Iris pigment epithelial cell (primary cell): ENCODE results near the gene TMEM45A.
"Not testable (repeated sequence)": the region's sequence is repeated elsewhere in the genome, so short reads cannot be mapped to it uniquely, and the experiment has no call there.

Source experiments
- DNase-seq: peaks from one replicate; pipeline ENCODE4 v3.0.0-alpha.2; 2011; ENCODE audit warnings: low read depth

TMEM45A gene

GRCh38 chr3:100577382-100578008 lies 85.1 kb downstream of the TMEM45A start:
- DNase-seq, result no peak

- DNase-seq, result no peak
Observed at GRCh38 chr3:100578646-100579045, 86.2 kb downstream of the TMEM45A start.

DNA sequence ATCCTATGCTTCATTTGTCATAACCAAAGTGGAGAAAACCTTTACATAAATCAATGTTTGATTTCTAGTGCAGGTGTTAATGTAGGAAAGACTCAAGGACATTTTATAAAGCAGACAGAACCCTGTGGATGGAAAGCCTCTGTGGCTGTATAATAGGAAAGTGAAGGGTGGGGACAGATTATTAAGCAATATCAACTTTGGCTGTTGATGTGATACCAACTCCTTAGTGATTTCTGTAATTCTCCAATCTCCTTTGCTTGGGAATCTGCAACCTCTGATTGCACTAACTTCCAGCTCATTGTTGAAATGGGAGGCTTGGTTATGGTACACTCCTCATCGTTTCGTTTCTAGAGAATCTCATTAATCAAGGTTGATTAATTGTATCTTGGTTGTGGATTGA lies 87.7 kb downstream of the TMEM45A start:
- no peak for DNase-seq

DNA sequence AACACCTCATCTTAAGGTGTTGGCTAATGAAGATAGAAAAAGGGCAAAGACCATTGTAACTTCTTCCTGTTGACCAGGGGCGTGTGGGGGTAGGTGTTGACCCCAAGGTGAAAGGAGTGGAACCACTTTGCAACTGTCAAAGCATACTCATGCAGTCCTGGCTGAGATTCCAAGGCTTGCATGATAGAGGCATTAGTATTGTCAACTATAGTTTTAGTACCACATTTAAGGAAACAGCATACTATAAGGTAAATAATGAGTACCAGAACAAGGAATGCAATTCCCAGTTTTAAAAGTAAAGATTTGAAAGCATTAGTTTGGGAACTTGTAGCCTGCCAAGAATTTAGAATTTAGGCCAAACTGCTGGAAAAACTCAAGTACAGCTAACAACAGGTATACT lies 89.2 kb downstream of the TMEM45A start:
- DNase-seq, result no peak

DNA sequence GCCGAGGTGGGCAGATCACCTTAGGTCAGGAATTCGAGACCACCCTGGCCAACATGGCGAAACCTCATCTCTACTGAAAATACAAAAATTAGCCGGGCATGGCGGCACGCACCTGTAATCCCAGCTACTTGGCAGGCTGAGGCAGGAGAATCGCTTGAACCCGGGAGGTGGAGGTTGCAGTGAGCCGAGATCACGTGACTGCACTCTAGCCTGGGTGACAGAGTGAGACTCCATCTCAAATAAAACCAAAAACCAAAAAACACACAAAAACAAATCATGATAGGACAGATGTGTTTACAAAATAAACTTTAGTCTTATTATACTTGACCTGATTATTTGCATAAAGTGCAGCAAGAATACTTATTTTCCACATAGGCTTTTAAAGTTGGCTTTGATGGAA lies 89.7 kb downstream of the TMEM45A start:
- not testable (repeated sequence) for DNase-seq

- DNase-seq, result no peak
Observed at GRCh38 chr3:100584101-100584660, 91.8 kb downstream of the TMEM45A start.

DNA sequence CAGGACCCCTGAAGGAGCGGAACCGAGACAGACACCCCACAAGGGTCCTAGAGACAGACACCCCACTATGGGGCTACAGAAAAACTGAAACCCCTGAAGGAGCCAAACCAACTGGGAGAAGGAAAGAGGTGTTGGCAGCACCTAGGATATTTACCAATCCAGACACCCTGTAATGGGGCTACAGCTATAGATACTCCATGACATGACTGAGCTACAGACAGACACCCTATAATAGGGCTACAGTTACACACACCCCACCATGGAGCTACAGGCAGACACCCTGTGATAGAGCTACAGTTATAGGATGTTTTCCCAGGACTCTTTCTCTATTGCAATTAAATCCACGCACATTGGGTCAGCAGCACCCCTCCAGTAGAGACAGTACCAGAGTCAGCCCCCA lies 94.4 kb downstream of the TMEM45A start:
- no peak for DNase-seq

- no peak for DNase-seq
Observed at GRCh38 chr3:100588251-100588650, 95.8 kb downstream of the TMEM45A start.

DNA sequence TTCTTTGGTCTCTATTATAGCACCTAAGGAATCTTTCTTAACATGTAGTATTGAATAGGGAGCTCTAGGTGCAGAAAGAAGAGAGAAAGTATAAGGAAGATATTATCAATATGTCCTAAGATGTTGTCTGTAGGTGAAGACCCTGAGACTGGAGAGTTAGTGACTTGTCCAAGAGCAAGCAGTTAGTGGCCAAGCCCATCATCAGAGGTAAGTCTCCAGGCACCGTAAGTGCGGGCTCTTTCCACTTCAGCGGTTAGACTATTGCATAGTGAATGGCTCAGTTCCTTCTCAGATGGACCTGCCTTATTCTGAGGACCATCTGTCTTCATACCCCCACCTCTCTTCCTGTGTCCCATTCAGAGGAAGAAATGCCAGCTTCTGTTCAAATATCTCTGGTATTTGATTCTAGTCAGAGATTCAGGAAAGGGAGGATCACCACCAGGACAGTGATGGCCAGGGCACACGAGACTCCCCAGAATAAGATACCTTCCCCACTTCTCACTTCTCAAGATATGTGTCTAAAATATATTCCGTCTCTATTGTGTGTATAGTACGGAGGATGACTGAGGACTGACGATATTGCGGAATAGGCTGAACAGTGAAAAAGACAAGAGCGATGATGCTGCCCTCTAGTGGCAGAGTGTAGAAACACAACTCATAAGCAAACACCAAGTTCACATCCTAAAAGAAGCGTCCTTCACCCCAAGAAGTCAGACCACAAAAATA lies 97.9 kb downstream of the TMEM45A start:
- peak; percentile 69 for DNase-seq

- no peak for DNase-seq
Observed at GRCh38 chr3:100590840-100591147, 98.4 kb downstream of the TMEM45A start.

DNA sequence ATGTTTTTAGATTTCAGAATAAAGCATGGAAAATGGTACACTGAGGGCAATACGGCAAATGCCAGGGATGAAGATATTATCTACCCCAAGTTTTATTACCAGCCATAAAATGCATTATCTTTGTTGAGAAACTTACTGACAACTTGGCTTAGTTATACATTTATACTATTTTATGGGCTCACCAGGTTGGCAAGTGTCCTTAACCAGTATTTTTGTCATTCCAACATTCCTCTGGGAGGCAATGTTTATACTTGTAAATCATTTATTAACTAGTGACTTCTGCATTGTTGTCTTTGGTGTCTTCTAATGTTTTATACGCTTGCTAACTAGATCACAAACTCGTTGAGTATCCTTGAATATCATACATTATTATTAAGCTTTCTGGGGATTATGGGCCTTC lies 99.0 kb downstream of the TMEM45A start:
- DNase-seq, result no peak

DNA sequence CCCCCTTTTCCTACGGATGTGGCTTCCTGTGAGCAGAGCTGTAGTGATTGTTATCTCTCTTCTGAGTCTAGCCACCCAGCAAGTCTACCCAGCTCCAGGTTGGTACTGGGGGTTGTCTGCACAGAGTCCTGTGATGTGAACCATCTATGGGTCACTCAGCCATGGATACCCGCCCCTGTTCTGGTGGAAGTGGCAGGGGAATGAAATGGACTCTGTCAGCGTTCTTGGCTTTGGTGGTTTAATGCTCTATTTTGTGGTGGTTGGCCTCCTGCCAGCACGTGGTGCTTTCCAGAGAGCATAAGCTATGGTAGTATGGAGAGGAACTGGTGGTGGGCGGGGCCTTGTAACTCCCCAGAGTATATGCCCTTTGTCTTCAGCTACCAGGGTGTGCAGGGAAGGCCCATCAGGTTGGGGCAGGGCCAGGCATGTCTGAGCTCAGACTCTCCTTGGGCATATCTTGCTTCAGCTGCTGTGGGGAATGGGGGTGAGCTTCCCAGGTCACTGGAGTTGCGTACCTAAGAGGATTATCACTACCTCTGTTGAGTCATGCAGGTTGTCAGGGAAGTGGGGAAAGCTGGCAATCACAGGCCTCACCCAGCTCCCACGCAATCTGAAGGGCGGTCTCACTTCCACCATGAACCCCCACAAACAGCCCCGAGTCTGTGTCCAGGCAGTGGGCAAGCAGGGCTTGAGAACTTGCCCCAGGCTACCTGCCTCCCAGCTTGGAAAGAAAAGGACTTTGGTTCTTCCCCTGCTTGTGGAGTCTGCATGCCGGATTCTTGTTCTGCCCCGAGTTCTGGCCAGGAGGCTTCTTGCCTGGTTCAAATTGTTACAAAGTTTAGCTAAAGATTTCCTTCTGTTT lies 108.0 kb downstream of the TMEM45A start:
- DNase-seq, result no peak

DNA sequence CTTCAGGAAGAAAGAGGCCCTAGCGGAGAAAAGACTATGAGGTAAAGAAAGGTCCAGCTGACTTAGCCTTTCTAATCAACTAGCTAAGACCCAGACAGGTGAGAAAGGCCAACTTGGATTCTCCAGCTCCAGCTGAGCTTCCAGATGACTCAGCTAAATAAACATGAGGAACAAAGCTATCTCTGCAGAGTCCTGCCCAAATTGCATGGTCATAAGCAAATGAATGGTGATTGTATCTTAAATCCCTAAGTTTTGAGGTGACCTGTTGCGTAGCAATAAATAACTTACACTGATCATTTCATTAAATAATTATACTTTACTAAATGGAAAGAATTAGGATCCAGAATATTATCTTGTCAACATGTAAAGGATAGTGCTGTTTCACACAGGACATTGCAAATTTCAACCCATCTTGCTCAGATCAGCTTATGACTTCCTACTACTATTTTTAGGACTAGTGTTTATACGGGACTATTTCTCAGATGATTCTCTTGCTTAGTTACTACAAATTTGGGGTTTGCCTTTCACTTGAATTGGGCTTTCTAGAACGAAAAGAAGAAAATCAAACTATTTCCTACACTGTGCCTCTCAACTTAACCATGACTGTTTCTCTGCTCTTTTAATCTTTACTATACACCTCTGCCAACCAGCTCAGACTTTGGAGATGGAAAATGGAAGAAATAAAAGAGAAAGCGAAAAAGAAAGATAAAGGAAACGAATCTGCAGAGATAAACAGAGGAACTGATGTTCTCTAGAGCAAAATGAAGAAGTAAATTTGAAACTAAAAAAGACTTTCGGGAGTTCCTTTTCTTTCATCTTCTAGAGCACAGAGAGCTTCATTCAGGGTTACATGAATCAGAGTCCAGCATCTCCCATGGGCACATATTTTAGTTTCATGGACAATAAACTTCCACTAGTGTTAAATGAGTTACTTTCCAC lies 110.4 kb downstream of the TMEM45A start:
- peak; percentile 26 for DNase-seq

DNA sequence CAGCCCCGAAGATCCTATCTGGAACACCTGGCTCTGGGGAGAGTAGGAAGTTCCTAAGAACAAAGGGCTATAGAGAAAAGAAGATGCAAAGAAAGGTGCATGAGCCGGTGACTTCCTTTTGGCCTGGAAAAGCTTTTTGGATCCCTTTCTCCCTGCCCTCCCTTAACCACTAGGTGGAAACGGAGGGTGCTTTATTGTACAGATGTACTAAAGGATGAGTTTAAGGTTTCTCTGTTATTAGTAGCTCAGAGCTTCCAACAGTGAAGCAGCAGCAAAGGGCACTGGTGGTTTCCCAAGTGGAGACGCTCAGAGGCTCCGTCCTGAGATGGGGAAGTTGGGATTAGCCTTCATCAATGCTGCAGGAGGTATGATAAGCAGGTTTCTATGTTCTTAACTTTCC lies 111.0 kb downstream of the TMEM45A start:
- peak; percentile 43 for DNase-seq

- DNase-seq, result no peak
Observed at GRCh38 chr3:100605358-100605757, 112.9 kb downstream of the TMEM45A start.

- DNase-seq, result no peak
Observed at GRCh38 chr3:100606894-100607512, 114.6 kb downstream of the TMEM45A start.

GRCh38 chr3:100609305-100609704 lies 116.9 kb downstream of the TMEM45A start, which contains the start of gene ADGRG7:
ADGRG7 (plus strand) TSS chr3:100609601; CDS start chr3:100609857, 256 bp downstream.
- no peak for DNase-seq

DNA sequence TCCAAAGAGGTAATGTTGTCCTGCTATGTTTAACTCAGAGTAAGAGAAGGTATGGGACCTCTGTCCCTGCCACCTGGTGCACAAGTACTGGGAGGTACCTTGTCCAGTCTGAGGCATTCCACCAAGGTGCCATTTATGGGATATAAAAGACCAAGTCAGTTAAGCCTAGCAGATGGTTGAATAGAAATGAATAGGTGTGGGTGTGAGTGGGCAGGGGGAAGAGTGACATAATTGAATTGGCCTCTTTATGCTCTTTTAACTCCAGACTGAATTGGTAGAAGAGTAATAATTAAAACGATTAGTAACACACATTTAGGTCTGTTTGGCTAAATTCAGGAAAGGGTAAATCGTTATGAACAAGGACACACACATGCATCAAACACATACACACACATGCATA lies 117.5 kb downstream of the TMEM45A start:
- DNase-seq, result no peak

GRCh38 chr3:100611221-100611620 lies 118.8 kb downstream of the TMEM45A start:
- DNase-seq, result no peak

GRCh38 chr3:100613721-100614390 lies 121.4 kb downstream of the TMEM45A start:
- DNase-seq, result no peak

GRCh38 chr3:100614941-100615340 lies 122.5 kb downstream of the TMEM45A start:
- DNase-seq, result no peak
